ENCODE measurements around the gene RASAL2. TPM values are rescaled to one million over a fixed set of nuclear protein-coding genes. Genes with fewer than 3 reads are reported as not detected.

RASAL2 gene
- total and polyA plus RNA-seq, 12 donors = 2.4 to 31.5 (median 15.0) TPM

DNA sequence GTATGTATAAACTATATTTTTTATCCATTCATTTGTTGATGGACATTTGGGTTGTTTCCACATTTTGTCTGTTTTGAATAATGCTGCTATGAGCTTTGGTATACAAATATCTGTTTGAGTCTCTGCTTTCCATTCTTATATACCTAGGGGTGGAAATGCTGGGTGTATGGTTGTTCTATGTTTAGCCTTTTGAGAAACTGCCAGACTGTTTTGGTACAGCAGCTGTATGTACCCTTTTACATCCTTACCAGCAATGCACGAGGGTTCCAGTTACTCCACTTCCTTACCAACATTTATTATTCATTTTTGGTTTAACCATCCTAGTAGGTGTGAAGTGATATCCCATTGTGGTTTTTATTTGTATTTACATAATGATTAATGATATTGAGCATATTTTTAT lies 13.9 kb downstream of the RASAL2 start:
- TF ChIP-seq, protein P1, sequence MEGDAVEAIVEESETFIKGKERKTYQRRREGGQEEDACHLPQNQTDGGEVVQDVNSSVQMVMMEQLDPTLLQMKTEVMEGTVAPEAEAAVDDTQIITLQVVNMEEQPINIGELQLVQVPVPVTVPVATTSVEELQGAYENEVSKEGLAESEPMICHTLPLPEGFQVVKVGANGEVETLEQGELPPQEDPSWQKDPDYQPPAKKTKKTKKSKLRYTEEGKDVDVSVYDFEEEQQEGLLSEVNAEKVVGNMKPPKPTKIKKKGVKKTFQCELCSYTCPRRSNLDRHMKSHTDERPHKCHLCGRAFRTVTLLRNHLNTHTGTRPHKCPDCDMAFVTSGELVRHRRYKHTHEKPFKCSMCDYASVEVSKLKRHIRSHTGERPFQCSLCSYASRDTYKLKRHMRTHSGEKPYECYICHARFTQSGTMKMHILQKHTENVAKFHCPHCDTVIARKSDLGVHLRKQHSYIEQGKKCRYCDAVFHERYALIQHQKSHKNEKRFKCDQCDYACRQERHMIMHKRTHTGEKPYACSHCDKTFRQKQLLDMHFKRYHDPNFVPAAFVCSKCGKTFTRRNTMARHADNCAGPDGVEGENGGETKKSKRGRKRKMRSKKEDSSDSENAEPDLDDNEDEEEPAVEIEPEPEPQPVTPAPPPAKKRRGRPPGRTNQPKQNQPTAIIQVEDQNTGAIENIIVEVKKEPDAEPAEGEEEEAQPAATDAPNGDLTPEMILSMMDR (IDR thresholded peaks at IDR 0.05) = no peak
- no peak for TF ChIP-seq POLR2A (IDR thresholded peaks at IDR 0.05)
- no peaks in the 10 kb centered on the region for H3K36me3 ChIP-seq (replicated peaks in 1 of 2)
- no peak overlapping the region for H3K27ac ChIP-seq
- no peak for DNase-seq
- H3K27me3 ChIP-seq = no peaks in the 10 kb centered on the region
- no peak overlapping the region for H3K4me3 ChIP-seq
- intact Hi-C loops (cut with DNase I) = no loop called here
- no peaks in the 10 kb centered on the region for H3K4me1 ChIP-seq (replicated peaks in 1 of 2)
- no peaks in the 10 kb centered on the region for H3K9me3 ChIP-seq (replicated peaks in 1 of 3)
- 68 to 91% (median 84%) methylated on average over 1 of the region's 1 CpG for WGBS, 4 donors

DNA sequence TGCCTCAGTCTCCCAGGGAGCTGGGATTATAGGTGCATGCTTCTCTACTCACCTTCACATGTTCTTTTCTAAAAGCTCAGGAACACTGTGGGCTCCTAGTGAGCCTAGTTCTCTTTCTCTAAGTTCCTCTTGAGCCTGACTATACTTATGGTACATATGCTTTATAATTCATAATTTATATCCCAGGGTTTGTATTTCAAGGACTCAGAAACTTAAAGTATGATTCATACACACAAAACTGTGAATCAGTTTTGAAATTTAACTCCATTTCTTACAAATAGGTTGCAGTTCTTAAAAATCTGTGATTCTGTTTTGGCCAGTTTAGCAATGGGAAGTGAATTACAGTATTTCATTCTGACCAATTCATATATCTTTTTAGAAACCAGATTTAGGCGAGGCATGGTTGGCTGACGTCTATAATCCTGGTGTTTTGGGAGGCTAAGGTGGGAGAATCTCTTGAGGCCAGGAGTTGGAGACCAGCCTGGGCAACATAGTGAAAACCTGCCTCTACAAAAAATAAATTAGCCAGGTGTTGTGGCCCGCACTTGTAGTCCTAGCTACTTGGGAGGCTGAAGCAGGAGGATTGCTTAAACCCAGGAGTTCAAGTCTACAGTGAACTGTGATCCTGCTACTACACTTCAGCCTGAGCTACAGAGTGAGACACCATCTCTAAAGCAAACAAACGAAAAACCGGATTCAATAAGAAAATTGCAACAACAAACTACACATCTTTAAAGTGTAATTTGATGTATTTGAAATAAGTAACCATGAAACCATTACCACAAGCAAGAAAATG lies 15.6 kb downstream of the RASAL2 start:
- H3K4me3 ChIP-seq = no peak overlapping the region
- no peak for DNase-seq
- no peaks in the 10 kb centered on the region for H3K4me1 ChIP-seq (replicated peaks in 1 of 2)
- 87 to 88% (median 87%) methylated on average over 5 of the region's 5 CpGs for WGBS, 4 donors
- no peaks in the 10 kb centered on the region for H3K36me3 ChIP-seq (replicated peaks in 1 of 2)
- no peak overlapping the region for H3K27ac ChIP-seq
- TF ChIP-seq POLR2A (IDR thresholded peaks at IDR 0.05) = no peak
- TF ChIP-seq, protein P1 (IDR thresholded peaks at IDR 0.05) = no peak
- no peaks in the 10 kb centered on the region for H3K9me3 ChIP-seq (replicated peaks in 1 of 3)
- intact Hi-C loops (cut with DNase I) = no loop called here
- H3K27me3 ChIP-seq = no peaks in the 10 kb centered on the region

DNA sequence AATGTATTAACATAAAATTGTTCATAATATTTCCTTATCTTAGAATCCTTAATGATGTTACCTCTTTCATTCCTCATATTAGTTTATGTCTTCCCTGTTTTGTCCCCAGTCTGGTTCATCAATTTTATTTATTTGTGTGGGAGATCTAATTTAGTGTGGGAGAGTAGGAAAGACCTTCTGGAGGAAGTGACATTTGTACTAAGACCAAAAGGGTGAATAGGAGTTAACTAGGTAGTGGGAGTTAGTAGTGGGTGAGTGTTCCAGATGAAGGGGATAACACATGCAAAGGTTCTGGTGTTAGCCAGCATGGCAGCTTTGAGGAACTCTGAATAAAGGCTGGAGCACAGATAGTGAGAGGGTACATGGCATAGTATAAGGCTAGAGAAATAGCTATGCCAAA lies 21.4 kb downstream of the RASAL2 start:
- no peaks in the 10 kb centered on the region for H3K9me3 ChIP-seq (replicated peaks in 1 of 3)
- intact Hi-C loops (cut with DNase I) = no loop called here
- H3K36me3 ChIP-seq (replicated peaks in 1 of 2) = no peaks in the 10 kb centered on the region
- no peak for DNase-seq
- TF ChIP-seq POLR2A (IDR thresholded peaks at IDR 0.05) = no peak
- TF ChIP-seq, protein P1 (IDR thresholded peaks at IDR 0.05) = no peak
- H3K27ac ChIP-seq = no peak overlapping the region
- no peaks in the 10 kb centered on the region for H3K27me3 ChIP-seq
- no peak overlapping the region for H3K4me3 ChIP-seq
- H3K4me1 ChIP-seq (replicated peaks in 1 of 2) = no peaks in the 10 kb centered on the region

DNA sequence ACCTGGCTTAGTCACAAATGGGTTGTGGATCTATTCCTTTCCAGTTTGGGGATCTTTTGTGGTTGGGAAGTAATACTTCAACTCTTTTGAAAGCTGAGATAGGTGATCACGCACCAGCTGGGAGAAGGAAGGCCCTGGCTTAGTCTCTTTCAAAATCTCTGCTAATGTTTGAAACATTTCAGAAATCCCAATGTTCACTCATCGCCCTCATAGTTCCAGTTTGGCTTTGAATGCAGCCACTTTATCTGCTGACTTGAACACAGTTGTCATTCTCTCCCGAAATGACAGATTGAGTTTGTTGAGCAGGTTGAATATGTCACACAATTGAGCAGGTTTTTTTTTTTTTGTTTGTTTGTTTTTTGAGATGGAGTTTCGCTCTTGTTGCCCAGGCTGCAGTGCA lies 24.6 kb downstream of the RASAL2 start:
- no peaks in the 10 kb centered on the region for H3K9me3 ChIP-seq (replicated peaks in 1 of 3)
- H3K4me3 ChIP-seq = no peak overlapping the region
- WGBS, 4 donors = 97 to 99% (median 97%) methylated on average over 4 of the region's 4 CpGs
- H3K27ac ChIP-seq = no peak overlapping the region
- H3K4me1 ChIP-seq (replicated peaks in 1 of 2) = peaks cover 0 to 10% of the 10 kb centered on the region in 2 donors
- DNase-seq = no peak
- intact Hi-C loops (cut with DNase I) = no loop called here
- no peak for TF ChIP-seq POLR2A (IDR thresholded peaks at IDR 0.05)
- TF ChIP-seq, protein P1 (IDR thresholded peaks at IDR 0.05) = no peak
- H3K27me3 ChIP-seq = no peaks in the 10 kb centered on the region
- H3K36me3 ChIP-seq (replicated peaks in 1 of 2) = no peaks in the 10 kb centered on the region

Data from adrenal gland (tissue), 12 donors.